Measurements from ENCODE around the gene UBE3C.

GRCh38 chr7:157220916-157221569, 82.3 kb downstream of the UBE3C start:
- TF ChIP-seq CTCF (IDR thresholded peaks at IDR 0.05) = no peak
- TF ChIP-seq POLR2A (IDR thresholded peaks at IDR 0.05) = no peak
- TF ChIP-seq EP300 (IDR thresholded peaks at IDR 0.05) = no peak
